Type B pancreatic cell (in vitro differentiated cells): ENCODE data around the gene AFAP1L1. TPM values are rescaled to one million over a fixed set of nuclear protein-coding genes. Genes with fewer than 3 reads are reported as not detected.

Experiments
- DNase-seq: peaks from one replicate; pipeline ENCODE4 v3.0.0; 2021; ENCODE audit warnings: mixed read lengths; ENCODE audit not compliant: unreplicated experiment; ENCODE audit errors: extremely low spot score
- H3K27ac Mint-ChIP-seq: 2 replicates; pipeline ENCODE4 v1.8.0; 2021; ENCODE audit warnings: mild to moderate bottlenecking, mixed read lengths
- H3K27me3 Mint-ChIP-seq: 2 replicates; pipeline ENCODE4 v1.8.0; 2021; ENCODE audit warnings: mixed read lengths
- H3K36me3 Mint-ChIP-seq: 2 replicates; pipeline ENCODE4 v1.8.0; 2021; ENCODE audit warnings: mixed read lengths
- H3K4me1 Mint-ChIP-seq: one replicate; pipeline ENCODE4 v1.8.0; 2021; ENCODE audit warnings: mixed read lengths; ENCODE audit not compliant: unreplicated experiment
- H3K4me3 Mint-ChIP-seq: 2 replicates; pipeline ENCODE4 v1.8.0; 2021; ENCODE audit warnings: mild to moderate bottlenecking, mixed read lengths
- H3K9me3 Mint-ChIP-seq: 2 replicates; pipeline ENCODE4 v1.8.0; 2021; ENCODE audit warnings: mixed read lengths
- CTCF ChIP-seq: fragments of 200-600 bp; sonication (generic); conservative IDR thresholded peaks from 2 replicates; pipeline ENCODE4 v1.5.0; 2021; ENCODE audit warnings: antibody characterized with exemption, mild to moderate bottlenecking
- total RNA-seq: library from RNA; stranded (reverse); gene quantifications from 2 replicates; pipeline ENCODE4 v1.2.1, GENCODE V29; 2021; ENCODE audit warnings: low replicate concordance

AFAP1L1 gene
- total RNA-seq, 1 donor from 2014 or later = 6.4 TPM

GRCh38 chr5:149298842-149299404 is 27.3 kb downstream of the AFAP1L1 start:
- Mint-ChIP-seq H3K36me3 (no peaks in the 10 kb centered on the region), H3K4me1 (peaks cover 5% of the 10 kb centered on the region), H3K9me3 (no peaks in the 10 kb centered on the region), H3K27me3 (no peaks in the 10 kb centered on the region), H3K27ac (no peak overlapping the region), H3K4me3 (no peak overlapping the region)
- no peak for DNase-seq
- TF ChIP-seq CTCF = no peak

- no peaks in the 10 kb centered on the region for H3K36me3 Mint-ChIP-seq
- no peak for DNase-seq
- no peaks in the 10 kb centered on the region for H3K27me3 Mint-ChIP-seq
- H3K4me1 Mint-ChIP-seq = peaks cover 5% of the 10 kb centered on the region
- no peak overlapping the region for H3K4me3 Mint-ChIP-seq
- no peak overlapping the region for H3K27ac Mint-ChIP-seq
- H3K9me3 Mint-ChIP-seq = no peaks in the 10 kb centered on the region
- TF ChIP-seq CTCF = no peak
Observed at GRCh38 chr5:149299451-149300054, 27.9 kb downstream of the AFAP1L1 start.

GRCh38 chr5:149300441-149300840 is 28.8 kb downstream of the AFAP1L1 start:
- DNase-seq = no peak
- Mint-ChIP-seq H3K27ac (no peak overlapping the region), H3K9me3 (no peaks in the 10 kb centered on the region), H3K27me3 (no peaks in the 10 kb centered on the region), H3K36me3 (no peaks in the 10 kb centered on the region), H3K4me3 (no peak overlapping the region), H3K4me1 (peaks cover 5% of the 10 kb centered on the region)
- no peak for TF ChIP-seq CTCF

GRCh38 chr5:149301049-149301743 is 29.5 kb downstream of the AFAP1L1 start:
- Mint-ChIP-seq H3K4me1 (peaks cover 11% of the 10 kb centered on the region), H3K9me3 (no peaks in the 10 kb centered on the region), H3K27ac (no peak overlapping the region), H3K27me3 (no peaks in the 10 kb centered on the region), H3K36me3 (no peaks in the 10 kb centered on the region), H3K4me3 (no peak overlapping the region)
- DNase-seq = no peak
- TF ChIP-seq CTCF = no peak

GRCh38 chr5:149301744-149302380 is 30.2 kb downstream of the AFAP1L1 start:
- Mint-ChIP-seq H3K36me3 (no peaks in the 10 kb centered on the region), H3K4me1 (peaks cover 7% of the 10 kb centered on the region), H3K27me3 (no peaks in the 10 kb centered on the region), H3K9me3 (no peaks in the 10 kb centered on the region), H3K4me3 (no peak overlapping the region), H3K27ac (no peak overlapping the region)
- no peak for TF ChIP-seq CTCF
- DNase-seq = no peak
